Uterus (tissue), 2 donors: ENCODE data around the gene PREB.
"Not testable (repeated sequence)": the region's sequence is repeated elsewhere in the genome, so short reads cannot be mapped to it uniquely, and the experiment has no call there.

Experiments
- CTCF ChIP-seq, 4 experiments: fragments of 200-600 bp in 2 of 4; fragments of 450-650 bp in 2 of 4; sonication (generic) in 2 of 4; IDR thresholded peaks; one replicate each; pipeline ENCODE4 v1.5.1; 2016 to 2019; ENCODE audit warnings: antibody characterized with exemption in 4 of 4, mild to moderate bottlenecking in 2 of 4, moderate library complexity in 1 of 4
- POLR2A ChIP-seq, 2 donors: fragments of 450-650 bp; IDR thresholded peaks; one replicate each; pipeline ENCODE4 v1.6.1; 2016; ENCODE audit warnings: antibody characterized with exemption in 2 of 2, mild to moderate bottlenecking in 1 of 2, moderate library complexity in 1 of 2

GRCh38 chr2:27110603-27111352 lies 23.7 kb downstream of the PREB start:
- not testable (repeated sequence) for TF ChIP-seq CTCF, POLR2A (IDR thresholded peaks at IDR 0.05)
